HG02885 (cell line): Measurements from ENCODE around the gene SEMA5A.
A peak's percentile ranks its signal among the peaks of the same experiment; 100 is the strongest.

Experiments
- ATAC-seq: cut with Tn5 transposase; IDR thresholded peaks from one replicate; pipeline ENCODE4 v1.9.1; 2021; ENCODE audit warnings: mild to moderate bottlenecking; ENCODE audit not compliant: unreplicated experiment, poor library complexity

SEMA5A gene

GRCh38 chr5:9515436-9515835 is 30.4 kb downstream of the SEMA5A start:
- ATAC-seq = no peak

GRCh38 chr5:9514968-9515367 is 30.9 kb downstream of the SEMA5A start:
- ATAC-seq = no peak

- ATAC-seq = no peak
Measured at GRCh38 chr5:9513827-9514226, 32.0 kb downstream of the SEMA5A start.

DNA sequence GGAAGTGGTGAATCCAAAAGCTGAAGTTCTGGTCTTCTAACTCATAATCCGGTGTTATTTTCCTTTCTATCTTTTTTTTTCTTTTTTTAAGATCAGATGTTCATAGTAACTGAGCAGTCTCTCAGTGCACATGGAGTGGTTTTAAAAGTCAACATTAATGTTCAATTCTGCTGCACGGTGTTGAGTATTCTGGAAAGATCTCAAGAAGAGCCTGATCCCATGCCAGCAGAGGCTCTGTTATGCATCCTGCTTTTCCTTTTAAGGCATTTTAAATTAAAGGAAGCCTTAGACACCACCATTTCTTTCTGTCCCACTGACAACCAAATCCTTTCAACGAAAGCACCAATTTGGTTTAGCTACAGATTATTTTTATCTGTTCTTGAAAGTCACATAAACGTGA is 33.4 kb downstream of the SEMA5A start:
- no peak for ATAC-seq

DNA sequence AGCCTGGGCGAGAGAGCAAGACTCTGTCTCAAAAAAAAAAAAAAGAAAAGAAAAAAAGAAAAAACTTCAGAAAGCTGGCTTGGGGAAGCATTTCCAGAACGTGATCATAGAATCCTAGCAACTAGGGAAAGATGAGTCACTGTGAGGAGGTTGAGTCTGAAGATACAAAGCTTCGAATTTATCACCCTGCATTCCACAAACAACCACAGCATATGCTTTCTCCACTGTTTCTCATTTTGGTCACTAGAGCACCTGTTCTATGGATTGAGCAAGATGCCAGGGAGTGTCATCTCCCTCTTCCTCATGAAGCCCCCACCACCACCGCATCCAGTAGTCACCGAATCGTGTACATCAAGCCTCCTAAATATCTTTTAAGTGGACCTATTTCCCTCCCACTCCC is 37.9 kb downstream of the SEMA5A start:
- no peak for ATAC-seq

- ATAC-seq = no peak
Measured at GRCh38 chr5:9505225-9505624, 40.6 kb downstream of the SEMA5A start.

GRCh38 chr5:9502864-9503263 is 43.0 kb downstream of the SEMA5A start:
- no peak for ATAC-seq

DNA sequence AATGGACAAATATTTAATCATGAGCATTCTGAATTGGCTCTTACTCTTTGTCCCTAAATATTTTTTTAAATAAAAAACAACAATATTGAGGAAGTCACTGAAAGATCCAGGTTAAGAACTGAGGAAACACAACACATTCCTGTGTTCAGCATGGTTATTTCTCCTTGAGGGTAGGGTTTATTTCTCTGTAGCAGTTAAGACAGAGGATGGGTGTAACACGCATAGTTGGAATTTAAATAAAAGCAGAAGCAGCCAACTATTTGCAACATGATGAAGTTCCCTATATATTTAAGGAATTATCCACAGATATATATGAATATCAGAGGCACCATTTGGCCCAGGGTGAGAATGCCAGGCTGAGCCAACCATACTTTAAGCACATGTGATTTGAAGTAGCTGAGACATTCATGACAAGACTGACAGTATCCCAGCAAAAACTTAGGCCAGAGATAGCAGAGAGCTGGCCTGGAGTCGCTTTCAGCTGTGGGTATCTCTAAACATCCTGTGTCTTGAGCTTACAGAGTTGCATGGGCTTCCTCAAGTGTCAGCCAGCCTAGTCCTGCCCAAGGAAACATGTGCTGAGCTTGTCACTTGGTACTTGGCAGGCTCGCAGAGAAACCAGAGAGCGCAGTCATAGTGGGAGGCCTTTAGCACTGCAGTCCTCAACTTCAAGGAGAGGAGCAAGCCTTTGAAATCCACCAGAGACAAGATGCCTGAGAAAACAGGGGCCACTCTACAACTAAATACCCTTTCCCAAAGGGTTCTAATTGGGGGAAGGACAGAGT is 43.6 kb downstream of the SEMA5A start:
- ATAC-seq = no peak

GRCh38 chr5:9500625-9501024 is 45.2 kb downstream of the SEMA5A start:
- no peak for ATAC-seq

DNA sequence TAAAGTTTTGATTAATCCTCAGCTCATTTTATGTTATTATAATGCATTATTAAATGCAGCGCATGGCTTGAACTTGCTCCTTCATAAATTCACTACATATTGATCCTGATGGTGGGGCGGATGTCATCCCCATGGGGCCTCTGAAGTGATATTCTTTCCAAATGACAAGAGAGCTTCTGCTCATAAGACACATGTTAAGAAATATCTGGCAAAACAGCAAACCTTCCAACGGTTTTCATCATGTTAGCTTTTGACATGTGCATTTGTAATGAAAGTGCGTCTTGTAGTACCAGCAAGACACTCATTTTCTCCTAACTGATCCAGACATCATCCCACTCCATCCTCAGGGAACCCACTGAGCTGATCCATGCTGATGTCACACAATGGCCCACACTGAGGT is 45.7 kb downstream of the SEMA5A start:
- ATAC-seq = no peak

DNA sequence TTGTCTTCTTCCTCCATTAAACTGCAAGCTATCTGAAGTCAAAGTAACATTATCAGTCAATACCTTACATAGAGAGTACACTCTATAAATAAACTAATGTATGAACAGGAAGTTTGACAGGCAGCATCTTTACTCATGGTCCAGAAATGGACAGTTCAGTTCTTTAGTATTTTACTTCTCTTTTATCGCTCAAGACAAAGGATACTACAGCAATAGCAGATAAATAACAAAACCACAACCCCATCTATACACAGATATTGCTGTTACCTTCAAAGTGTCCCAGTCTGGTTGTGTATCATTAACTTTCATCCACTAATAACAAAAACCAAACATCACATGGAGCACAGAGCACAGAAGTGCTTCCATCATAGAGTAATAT is 46.4 kb downstream of the SEMA5A start:
- peak; percentile 78 for ATAC-seq

- peak; percentile 50 for ATAC-seq
Measured at GRCh38 chr5:9498541-9499497, 47.1 kb downstream of the SEMA5A start.

- ATAC-seq = no peak
Measured at GRCh38 chr5:9497347-9497746, 48.5 kb downstream of the SEMA5A start.

GRCh38 chr5:9496801-9497200 is 49.1 kb downstream of the SEMA5A start:
- no peak for ATAC-seq

- no peak for ATAC-seq
Measured at GRCh38 chr5:9495121-9495520, 50.8 kb downstream of the SEMA5A start.

GRCh38 chr5:9494301-9494700 is 51.6 kb downstream of the SEMA5A start:
- no peak for ATAC-seq

DNA sequence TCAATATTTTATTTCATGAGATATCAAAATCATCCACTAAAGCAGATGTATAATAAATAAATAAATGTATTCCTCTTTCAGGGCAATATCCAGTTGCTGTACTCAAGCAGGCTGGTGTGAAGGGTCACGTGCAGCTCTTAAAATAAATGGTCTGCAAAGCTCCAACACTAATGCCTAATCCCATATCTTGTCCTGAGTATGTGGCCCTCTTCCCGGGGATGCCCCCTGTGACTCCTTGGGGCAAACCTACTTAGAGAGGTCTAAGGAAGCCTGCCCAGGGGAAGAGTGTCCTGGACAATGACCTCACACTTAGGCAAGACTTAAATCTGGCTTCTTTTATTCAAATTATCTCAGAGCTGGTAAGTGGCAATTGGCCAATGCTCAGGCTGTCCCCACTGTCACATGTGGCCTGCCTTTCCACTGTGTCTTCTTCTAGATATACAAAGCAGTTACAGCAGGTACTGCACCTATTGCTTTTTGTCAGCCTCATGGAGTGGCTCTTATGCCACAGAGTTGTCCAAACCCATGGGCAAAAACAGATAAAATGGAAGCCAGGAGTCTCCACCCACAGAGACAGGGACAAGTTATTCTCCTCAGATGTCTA is 55.3 kb downstream of the SEMA5A start:
- ATAC-seq = no peak

GRCh38 chr5:9483779-9484178 is 62.1 kb downstream of the SEMA5A start:
- ATAC-seq = no peak

GRCh38 chr5:9483243-9483642 is 62.6 kb downstream of the SEMA5A start:
- ATAC-seq = no peak

- ATAC-seq = no peak
Measured at GRCh38 chr5:9482381-9482780, 63.5 kb downstream of the SEMA5A start.

GRCh38 chr5:9480499-9480898 is 65.4 kb downstream of the SEMA5A start:
- ATAC-seq = no peak
